GM21528 (cell line): ENCODE data around the gene ANTXR1.
"Not testable (repeated sequence)": the region's sequence is repeated elsewhere in the genome, so short reads cannot be mapped to it uniquely, and the experiment has no call there.

Source experiments
- ATAC-seq: cut with Tn5 transposase; IDR thresholded peaks from one replicate; pipeline ENCODE4 v1.9.1; 2021; ENCODE audit warnings: mild to moderate bottlenecking, moderate library complexity; ENCODE audit not compliant: unreplicated experiment, low FRiP score

ANTXR1 gene

DNA sequence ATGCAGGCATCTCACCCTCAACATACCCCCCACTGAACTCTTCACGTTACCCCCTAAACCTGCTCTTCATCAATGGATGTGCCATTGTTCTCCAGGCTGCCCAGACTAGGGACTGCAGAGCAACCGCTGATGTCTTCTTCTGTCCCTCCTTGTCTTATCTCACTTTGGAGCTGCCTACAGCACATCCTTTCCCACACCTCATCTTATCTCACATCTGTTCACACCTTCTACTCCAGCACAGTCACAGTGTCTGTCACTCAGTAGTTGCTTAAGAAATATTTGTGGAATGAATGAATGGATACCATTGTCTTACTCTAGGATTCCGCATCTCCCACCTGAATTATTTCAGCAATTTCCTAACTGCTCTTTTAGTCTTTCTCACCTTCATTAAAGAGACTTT, 144.5 kb downstream of the ANTXR1 start:
- ATAC-seq, result no peak

DNA sequence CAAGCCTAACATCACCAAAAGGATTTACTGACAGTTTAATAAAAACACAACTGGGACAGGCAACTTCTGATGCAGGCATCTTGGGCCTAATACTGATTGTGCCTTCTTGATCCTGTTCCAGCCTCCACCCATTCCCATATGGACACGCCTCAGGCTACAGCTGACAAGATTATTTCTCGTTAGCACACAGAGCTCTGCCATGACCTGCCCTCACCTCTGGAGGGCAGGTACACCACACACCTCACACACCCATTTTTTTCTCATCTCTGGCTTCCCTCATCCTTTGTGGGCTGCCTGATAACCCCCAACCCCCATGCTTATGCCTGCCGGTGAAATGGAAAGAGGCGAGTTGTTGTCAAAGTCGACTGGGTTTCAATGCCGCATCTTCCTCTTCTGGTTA, 147.0 kb downstream of the ANTXR1 start:
- ATAC-seq, result no peak

DNA sequence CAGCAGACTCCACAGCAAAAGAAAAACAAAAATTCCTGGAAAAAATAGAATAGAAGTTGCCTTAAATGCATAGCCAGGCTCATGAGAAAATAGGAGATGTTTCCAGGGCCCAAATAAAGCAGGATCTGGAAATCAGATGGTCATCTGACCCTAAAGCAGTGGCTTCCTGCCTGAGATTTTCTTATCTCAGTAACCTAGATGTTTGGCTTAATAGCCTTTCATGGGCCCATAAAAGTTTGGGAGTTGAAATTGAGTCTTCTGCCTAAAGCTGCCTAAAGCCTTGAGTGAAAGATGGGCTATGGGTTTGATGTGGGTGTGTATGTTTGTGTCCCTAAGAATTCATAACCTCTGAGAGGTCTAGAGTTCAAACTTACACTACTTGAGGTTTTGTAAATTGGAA, 149.1 kb downstream of the ANTXR1 start:
- no peak for ATAC-seq

DNA sequence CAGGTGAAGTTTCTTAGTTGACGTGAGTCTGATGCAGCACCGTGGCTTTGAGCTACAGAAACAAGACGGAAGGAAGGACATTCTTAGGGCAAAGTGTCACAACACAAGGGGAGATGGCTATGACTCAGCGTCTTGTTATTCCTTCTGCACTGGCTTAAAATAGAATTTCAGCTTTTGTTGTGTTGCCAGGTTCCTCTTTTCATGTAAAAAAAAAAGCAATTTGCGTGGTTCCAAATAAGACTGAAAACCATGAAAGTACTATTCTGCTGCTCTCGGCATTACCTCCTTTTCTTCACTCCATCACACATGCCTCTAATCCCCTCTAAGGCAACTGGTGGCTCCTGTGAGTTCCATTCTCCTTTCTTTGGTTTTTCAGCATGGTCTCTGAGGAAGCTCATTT, 150.1 kb downstream of the ANTXR1 start:
- ATAC-seq, result no peak

DNA sequence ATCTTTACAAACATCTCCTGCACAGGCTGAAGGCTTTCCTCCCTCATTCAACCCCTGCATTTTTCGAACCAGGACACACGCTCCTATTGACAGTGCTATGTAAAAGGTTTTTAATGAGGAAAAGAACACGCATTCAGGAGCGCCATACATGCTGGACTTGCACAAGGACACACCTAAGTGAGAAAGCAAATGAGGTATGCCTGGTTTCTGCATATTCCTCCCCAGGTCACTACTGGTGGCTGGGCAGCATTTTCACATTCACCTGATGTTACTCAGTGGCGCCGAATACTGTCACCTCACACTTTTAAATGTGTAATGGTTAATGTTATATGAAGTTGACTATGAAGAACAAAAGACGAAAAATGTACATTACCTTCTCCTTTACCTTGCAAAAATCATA, 150.6 kb downstream of the ANTXR1 start:
- no peak for ATAC-seq

DNA sequence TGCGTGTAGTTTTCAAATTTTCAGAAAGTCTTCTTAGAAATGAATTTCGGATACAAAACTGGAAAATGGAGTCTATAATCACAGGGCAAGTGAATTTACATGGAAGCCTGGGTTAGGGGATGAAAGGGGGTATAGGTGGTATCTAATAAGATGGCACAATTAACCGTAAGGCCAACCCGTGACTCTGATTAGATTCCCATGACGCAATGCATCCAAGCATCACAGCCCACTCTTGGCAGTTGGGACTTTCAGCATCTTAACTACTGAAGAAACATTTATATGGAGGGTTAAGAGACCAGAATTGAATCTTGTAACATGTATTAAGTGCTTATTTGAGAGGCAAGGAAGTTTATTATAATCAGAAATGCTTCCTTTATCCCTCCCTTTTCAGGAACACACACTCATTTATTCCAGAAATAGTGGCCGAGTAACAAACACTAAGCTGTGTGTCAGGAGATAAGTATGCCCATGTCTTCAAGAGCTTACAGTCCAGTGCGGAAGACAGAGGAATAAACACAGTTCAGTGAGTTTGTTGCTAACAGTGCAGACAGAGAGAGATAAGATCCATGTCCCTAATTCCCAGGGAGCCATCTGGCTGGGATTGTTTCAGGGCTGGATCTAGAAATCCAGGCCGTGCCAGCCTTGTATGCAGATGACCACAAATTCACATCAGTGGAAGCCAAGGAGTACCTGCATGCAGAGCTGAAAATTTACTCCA, 151.2 kb downstream of the ANTXR1 start:
- no peak for ATAC-seq

DNA sequence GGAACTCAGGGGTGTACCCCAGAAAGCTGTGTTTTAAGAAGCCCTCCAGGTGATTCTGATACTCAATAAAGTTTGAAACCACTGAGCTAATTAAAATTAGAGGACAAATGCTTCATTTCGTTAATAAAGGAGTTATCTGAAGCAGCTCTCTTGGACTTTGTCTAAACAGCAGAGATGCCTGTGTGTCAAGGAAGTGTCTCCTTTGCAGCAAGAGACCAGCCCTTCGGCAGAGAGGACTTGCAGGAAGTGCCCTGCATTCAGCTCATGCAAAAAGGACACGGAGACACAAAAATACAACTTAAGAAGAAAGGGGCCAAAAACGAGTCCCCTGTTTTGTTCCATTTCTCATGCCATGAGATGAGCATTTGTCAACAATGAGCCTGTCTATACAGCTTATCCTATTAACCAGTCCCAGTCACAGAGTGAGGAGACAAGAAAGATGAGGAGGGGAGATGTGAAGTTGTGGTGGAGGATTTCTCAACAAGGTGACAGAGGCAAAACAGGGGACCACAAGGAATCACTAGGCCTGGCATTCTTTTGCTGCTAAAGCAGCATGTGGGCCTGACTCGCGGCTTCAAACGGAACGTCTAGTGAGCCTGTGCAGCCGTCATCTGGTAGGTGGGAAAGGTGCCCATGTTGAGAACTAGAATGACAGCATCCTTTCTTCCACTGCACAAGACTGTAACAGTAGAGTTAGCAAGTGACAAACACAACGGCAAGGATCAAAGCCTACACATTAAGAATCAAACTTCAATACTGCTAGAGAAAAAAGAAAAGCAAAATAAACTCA, 152.3 kb downstream of the ANTXR1 start:
- no peak for ATAC-seq

DNA sequence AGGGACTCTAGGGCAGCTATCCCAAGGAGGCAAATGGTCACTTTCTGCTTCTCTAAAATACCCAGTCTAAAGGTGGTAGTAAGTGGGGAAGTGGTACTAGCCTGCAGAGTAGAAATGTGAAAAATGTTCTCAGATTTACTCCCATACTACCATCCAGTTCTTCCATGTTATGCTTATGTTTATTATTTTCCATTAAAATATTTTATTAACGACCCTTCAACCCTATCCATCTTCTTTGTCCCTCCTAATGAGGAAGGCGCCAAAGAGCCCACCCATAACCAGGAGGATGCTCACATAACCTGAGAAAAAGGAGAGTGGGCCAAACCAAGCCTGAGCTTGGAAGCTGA, 153.5 kb downstream of the ANTXR1 start:
- no peak for ATAC-seq

DNA sequence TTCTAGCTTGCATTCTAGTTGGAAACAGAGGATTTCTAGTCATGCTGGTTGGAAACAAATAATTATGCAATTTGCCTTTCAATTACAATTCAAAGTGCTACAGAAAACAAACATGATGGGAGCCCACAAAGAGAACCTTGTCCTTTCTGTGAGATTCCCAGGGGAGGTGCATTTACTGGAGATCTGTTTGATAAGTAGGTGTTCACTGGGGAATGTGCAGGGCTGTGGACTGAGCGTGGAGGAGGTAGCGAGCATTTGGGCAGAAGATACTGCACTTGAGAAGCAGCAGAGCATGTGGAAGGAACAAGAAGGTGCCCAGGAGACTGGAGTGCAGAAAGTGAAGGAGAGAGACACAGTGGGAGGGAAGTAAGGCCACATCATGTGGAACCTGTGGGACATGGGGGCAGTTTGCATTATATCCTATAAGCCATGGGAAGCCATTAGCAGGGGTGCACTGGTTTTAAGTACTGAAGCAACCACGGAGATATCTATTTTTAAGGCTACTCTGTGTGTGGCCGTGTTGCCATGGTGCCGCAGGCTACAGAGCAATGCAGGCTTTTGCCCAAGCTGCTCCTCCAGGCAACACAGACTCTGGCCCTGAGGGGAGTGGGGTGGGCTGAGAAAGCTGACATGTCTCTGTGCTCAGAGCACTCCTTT, 154.0 kb downstream of the ANTXR1 start:
- ATAC-seq, result no peak

DNA sequence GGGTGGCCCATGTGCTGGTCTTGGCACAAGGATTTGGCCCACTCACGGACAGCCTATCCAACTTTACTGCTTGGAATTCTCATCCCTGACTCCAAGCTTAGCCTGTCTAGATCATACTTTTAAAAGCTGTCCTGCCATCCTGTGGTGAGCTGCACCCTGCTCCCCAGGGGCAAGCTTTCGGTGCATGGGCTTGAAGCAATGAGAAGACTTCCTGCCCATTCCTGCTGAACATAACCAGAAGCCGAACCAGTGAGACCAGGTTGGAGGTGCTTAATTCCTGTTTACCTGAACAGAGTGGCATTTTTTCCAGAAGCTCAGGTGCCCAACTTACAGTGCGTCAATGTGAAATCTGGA, 154.5 kb downstream of the ANTXR1 start:
- ATAC-seq, result no peak

DNA sequence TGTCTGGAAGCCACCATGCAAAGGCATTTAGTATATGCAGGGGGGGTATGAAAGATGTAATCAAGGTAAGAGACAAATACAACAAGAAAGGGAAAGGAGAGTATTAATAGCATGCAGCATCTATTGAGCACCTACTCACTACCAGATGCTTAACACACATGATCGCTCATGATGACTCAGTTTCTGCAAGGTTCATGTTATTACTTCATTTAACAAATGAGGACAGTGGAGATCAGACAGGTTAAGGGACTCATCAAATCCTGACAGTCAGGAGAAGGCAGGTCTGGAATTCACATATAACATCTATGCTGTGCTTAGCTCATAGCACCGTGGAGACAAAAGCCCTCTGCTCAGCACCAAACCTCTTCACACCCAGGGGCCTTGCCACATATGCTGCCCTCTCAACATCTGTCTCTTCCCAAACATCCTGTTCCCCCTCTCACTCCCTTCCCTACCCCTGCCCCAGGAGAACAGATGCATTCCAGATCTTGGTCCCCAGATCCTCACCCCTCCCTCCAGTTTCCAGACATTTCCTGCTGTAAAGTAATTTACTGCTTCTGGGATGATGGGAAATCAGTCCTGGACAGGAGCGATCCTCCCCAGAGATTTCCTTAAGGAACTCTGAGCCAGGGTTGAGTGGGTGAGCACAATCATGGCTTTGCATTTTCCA, 155.3 kb downstream of the ANTXR1 start:
- ATAC-seq, result no peak

DNA sequence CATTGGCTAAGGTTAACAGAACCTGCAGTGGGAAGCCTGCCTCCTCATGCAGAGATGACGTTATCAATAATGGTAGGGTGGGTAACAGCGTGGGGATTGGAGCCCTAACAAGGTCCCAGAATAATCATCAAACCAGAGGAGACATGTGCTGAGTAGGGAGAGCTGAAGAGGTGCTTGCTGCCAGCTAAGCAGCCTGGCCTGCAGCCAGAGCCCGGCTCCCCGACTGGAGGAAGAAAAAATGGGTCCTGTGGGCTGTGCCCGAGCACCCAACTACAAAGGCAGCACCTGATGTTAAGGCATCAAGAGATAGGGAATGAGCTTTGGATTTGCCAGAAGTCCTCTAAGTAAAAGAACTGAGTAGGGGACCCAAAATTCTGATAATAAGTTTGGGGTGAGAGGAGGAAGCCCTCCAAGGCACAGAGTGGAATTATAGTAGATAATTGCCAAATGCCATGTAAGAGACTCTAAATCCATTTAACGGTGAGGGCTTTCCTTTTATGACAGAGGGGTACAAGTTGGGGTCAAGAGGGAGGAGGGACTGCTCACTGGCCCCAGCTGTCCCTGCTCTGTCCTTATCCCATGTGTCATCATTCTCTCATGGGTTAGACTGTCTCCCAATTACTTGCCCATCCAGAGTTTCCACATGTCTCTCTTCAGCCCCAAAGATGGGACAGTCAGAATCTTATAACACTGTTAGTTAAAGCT, 156.1 kb downstream of the ANTXR1 start:
- no peak for ATAC-seq

DNA sequence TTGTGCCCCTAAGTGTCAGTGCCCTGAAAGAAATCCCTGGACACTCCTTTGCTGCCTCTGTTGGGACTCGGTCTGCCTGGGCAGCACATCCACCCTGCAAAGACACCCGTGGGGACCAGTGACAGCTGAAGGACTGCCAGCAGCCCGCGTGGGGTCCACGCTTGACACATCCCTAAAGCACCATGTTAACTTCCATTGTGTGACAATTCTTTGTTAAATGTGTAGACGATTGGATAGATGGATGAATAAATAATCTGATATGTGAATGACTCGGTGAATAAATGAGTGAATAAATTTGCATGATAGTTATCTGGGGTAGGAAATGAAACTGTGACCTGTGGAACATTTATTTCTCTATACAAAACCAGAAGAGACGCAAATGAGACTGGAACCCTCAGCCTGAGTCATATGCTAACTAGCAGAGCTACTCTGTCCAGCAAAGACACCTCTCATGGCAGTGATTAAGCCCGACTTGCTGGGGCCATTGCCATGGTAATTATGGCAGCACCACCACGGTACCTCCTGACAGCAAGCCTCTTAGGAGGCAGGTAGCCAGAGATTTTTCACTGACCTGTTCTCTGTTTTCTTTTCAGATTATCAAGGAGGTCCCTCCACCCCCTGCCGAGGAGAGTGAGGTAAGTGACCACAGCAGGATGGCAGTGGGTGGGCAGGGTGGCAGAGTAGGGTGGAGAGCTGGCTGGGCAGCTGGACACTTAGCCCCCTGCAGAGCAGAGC, 156.8 kb downstream of the ANTXR1 start:
- ATAC-seq, result no peak

DNA sequence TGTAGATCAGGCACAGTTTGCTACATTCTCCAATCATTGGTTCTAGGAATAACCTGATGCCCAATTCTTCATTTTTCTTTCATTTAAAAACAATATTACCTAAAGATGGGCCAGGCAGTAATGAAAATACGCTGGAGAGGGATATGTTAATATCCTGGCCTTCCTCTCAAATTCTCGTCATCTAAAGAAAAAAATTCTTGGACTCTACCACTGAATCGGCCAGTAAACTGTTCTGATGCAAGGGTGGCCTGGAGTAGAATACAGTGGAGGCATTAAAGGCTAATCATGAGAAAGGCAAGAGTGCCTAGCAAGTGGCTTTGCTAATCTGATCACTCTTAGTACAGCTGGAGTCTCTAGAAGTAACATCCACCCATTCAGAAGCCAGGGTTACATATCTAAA, 157.7 kb downstream of the ANTXR1 start:
- no peak for ATAC-seq

DNA sequence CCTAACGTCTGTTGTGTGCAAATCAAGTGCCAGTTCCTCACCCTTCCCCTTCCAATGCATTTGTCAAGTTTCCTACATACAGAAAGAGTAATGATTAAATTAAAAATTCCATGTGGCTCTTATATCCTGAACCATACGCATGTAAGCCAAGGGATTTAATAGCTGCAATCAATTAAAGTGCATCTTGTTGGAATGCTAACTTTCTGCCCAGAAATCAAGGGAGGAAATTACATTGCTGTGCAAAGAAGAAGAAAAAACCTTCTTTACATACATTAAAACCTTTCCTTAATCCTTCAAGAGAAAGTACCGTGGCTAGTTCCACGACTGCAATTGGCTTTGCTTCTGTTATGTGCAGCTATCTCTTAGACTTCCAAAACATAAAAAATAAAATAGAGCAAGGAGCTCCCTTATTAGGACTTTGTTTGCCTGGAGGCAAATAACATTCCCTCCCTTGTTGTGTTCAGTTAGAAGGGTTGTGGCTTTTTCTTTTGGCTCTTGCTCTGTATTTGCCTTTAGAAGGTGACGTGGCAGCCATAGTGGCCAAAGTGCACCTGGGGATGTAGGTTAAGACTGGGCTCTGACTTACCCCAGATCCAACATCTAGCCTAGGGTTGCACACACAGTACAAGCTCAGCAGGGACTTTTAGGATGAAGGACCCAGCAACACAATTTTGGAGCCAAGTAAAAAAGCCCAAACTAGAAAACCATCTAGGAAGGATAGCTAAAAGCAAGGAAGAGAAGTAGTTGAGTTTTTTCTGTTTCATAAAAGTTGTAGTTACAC, 158.3 kb downstream of the ANTXR1 start:
- ATAC-seq, result no peak

DNA sequence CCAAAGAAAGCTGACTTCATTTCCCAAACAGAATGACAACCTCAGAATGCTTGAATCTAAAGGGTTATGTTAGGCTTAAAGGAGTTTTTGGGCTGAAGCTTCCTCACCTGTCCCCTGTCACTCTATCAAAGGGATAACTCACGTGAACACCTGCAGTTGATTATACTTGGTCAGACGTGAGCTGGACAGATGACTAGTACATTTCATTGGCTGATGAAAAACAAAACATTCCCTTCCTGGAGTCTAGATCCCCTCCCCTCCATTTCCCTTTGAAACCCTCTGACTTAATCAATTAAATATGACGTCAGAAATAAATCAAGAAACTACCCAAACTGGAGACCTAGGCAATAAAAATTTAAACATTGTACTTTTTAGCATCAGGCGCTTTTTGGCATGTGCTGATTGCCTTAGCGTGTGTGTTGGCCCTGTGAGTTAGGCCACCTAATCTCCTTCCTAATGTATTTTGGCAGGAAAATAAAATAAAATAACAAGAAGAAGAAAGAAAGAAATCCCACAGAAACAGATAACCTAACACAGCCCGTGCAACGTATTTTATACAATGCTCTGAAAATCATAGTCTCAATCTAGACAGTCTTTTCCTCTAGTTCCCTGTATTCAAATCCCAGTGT, 159.0 kb downstream of the ANTXR1 start:
- ATAC-seq, result no peak

DNA sequence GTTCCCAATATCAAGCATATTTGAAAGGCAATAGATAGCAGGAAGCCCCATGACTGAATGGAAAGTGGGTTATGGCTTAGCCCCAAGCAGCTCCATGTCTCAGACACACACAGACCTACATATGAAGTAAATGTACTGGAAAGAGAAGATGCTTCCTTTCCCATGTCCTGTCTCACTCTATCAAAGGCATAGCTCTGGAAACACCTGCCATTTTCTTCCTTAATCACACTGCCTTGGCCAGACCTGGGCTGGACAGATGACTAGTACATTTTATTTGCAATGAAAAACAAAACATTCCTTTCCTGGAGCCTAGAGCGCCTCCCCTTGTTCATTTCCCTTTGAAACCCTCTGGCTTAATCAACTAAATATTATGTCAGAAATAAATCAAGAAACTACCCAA, 160.7 kb downstream of the ANTXR1 start:
- ATAC-seq, result no peak

DNA sequence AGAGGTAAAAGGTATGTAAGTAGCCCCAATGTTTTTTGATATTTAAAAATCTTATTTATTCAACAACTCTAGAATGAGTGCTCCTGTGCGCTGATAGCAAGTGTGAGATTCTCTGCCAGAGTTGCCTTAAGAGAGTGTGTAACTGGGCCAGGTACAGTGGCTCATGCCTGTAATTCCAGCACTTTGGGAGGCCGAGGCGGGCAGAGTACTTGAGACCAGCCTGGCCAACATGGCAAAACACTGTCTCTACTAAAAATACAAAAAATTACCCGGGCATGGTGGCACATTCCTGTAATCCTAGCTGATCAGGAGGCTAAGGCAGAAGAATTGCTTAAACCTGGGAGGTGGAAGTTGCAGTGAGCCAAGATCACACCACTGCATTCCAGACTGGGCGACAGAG, 161.2 kb downstream of the ANTXR1 start:
- not testable (repeated sequence) for ATAC-seq
